ENCODE measurements around the gene DUSP3. TPM values are rescaled to one million over a fixed set of nuclear protein-coding genes. Genes with fewer than 3 reads are reported as not detected.

Gene DUSP3
- total RNA-seq, 1 experiment from 2014 or later, result 16.9 TPM

DNA sequence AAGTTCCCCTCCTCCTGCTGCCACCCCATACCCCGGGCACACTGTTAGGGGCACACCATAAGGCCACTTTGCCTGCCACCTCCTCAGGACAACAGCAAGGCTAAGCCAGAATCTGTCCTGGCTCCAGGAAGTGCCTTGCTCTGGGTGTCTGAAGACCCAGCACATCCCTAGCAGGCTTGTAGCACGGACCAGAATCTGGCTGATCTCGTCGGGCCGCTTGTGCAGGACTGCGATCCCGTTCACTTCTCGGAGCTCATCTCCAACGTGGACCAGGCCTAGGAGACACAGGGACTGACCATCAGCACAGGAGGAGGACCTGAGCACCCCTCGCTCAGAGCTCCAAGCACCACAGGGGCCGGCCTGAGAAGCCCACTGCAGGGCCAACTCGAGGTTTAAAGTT lies 46.8 kb upstream of the DUSP3 start:
- Histone ChIP-seq H3K79me2 (ENCODE audit: insufficient read depth, low read length) (no peaks in the 10 kb centered on the region), H2AK5ac (ENCODE audit: insufficient read length, low read length) (no peak overlapping the region), H3K18ac (ENCODE audit: insufficient read length, low read depth, low read length) (no peak overlapping the region), H4K8ac (replicated peaks; ENCODE audit: insufficient read length, low read depth, low read length) (no peak overlapping the region), H3K4me2 (ENCODE audit: insufficient read depth, insufficient read length, low read length) (no peak overlapping the region), H3K27ac (ENCODE audit: insufficient read length, low read depth, low read length) (no peak overlapping the region), H3K23me2 (ENCODE audit: insufficient read length, low read depth, low read length, poor library complexity, severe bottlenecking) (no peaks in the 10 kb centered on the region), H4K20me1 (ENCODE audit: control insufficient read depth, insufficient read depth, insufficient read length) (no peaks in the 10 kb centered on the region), H3K9ac (ENCODE audit: extremely low read depth, insufficient read length, low read length) (no peak overlapping the region), H3K27me3 (ENCODE audit: insufficient read depth, low read length) (no peaks in the 10 kb centered on the region), H3K4ac (ENCODE audit: low read depth, low read length) (no peak overlapping the region), H2BK5ac (ENCODE audit: insufficient read length, low read length) (no peak overlapping the region), H3K9me3 (ENCODE audit: control insufficient read depth, low read depth, low read length) (no peaks in the 10 kb centered on the region), H2AFZ (ENCODE audit: low read length) (no peak overlapping the region), H2BK120ac (ENCODE audit: low read depth, low read length, poor library complexity, severe bottlenecking) (no peak overlapping the region), H3K23ac (ENCODE audit: insufficient read length, low read depth, low read length) (no peak overlapping the region), H4K91ac (ENCODE audit: insufficient read length, low read depth, low read length) (no peak overlapping the region), H2BK20ac (ENCODE audit: low read depth, low read length, poor library complexity, severe bottlenecking) (no peak overlapping the region), H3K14ac (ENCODE audit: insufficient read depth, low read length) (no peak overlapping the region; the same call in 1 of the 2 replicates), H3K79me1 (ENCODE audit: insufficient read depth, low read depth, low read length, poor library complexity, severe bottlenecking) (no peaks in the 10 kb centered on the region), H3T11ph (ENCODE audit: low read length) (no peak overlapping the region), H2BK15ac (ENCODE audit: low read depth, low read length) (no peak overlapping the region), H3K56ac (ENCODE audit: insufficient read length, low read depth, low read length) (no peak overlapping the region), H3K4me1 (ENCODE audit: insufficient read depth, low read length) (no peaks in the 10 kb centered on the region), H4K5ac (ENCODE audit: insufficient read length, low read depth, low read length) (no peak overlapping the region), H2BK12ac (ENCODE audit: insufficient read length, low read depth, low read length) (no peak overlapping the region)
- Mint-ChIP-seq H3K4me1 (no peaks in the 10 kb centered on the region), H3K9me3 (no peaks in the 10 kb centered on the region), H3K36me3 (ENCODE audit: insufficient read depth in 1 of 3, low read depth in 3 of 3) (peaks cover 2 to 11% (median 7%) of the 10 kb centered on the region in 3 experiments; a peak in 6 of 7 replicates), H3K4me3 (no peak overlapping the region), H3K27ac (0 out of 7 replicates have a peak overlapping the region, but pooled peaks of 1 of the 3 experiments have one; percentile 52), H3K27me3 (ENCODE audit: low read depth) (no peaks in the 10 kb centered on the region; the same call in 1 of the 2 replicates)
- no peak for DNase-seq
- WGBS (ENCODE audit: extremely low coverage, insufficient read length, low lambda C conversion rate), result no CpG with 5 or more reads among the region's 12 CpGs
- TF ChIP-seq, protein P1, sequence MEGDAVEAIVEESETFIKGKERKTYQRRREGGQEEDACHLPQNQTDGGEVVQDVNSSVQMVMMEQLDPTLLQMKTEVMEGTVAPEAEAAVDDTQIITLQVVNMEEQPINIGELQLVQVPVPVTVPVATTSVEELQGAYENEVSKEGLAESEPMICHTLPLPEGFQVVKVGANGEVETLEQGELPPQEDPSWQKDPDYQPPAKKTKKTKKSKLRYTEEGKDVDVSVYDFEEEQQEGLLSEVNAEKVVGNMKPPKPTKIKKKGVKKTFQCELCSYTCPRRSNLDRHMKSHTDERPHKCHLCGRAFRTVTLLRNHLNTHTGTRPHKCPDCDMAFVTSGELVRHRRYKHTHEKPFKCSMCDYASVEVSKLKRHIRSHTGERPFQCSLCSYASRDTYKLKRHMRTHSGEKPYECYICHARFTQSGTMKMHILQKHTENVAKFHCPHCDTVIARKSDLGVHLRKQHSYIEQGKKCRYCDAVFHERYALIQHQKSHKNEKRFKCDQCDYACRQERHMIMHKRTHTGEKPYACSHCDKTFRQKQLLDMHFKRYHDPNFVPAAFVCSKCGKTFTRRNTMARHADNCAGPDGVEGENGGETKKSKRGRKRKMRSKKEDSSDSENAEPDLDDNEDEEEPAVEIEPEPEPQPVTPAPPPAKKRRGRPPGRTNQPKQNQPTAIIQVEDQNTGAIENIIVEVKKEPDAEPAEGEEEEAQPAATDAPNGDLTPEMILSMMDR (conservative IDR thresholded peaks at IDR 0.05), result no peak
